K562 (cell line): Measurements from ENCODE around the gene DDAH2. TPM values are rescaled to one million over a fixed set of nuclear protein-coding genes. Genes with fewer than 3 reads are reported as not detected.

Source experiments
- CBX1 ChIP-seq: sonication (generic); IDR thresholded peaks from 2 replicates; pipeline ENCODE4 v1.6.1; 2016; ENCODE audit warnings: antibody characterized with exemption, low read depth, mild to moderate bottlenecking
- ETV1 ChIP-seq: fragments of 450-650 bp; conservative IDR thresholded peaks from 2 replicates; pipeline ENCODE4 v1.6.1; 2016; ENCODE audit warnings: missing genetic modification characterization, control low read depth, low read depth, missing compliant biosample characterization
- FOXJ3 ChIP-seq: sonication (generic); formaldehyde crosslinking; IDR thresholded peaks from 2 replicates; pipeline ENCODE4 v1.4.0; 2020; ENCODE audit warnings: mild to moderate bottlenecking, missing genetic modification reagents
- GABPB1 ChIP-seq: sonication (generic); formaldehyde crosslinking; IDR thresholded peaks from 2 replicates; pipeline ENCODE4 v1.8.0; 2022; ENCODE audit warnings: mild to moderate bottlenecking, missing genetic modification reagents
- HEY1 ChIP-seq: fragments of 250-450 bp; sonication (Bioruptor Pico); IDR thresholded peaks from 2 replicates; pipeline ENCODE4 v1.5.0; 2020; ENCODE audit warnings: mild to moderate bottlenecking, moderate library complexity, borderline replicate concordance
- NFYB ChIP-seq: IDR thresholded peaks from 2 replicates; pipeline ENCODE4 v1.6.1; 2011; ENCODE audit warnings: mild to moderate bottlenecking, moderate library complexity; ENCODE audit not compliant: insufficient read length; ENCODE audit errors: extremely low read depth
- PHF21A ChIP-seq: fragments of 450-650 bp; IDR thresholded peaks from 2 replicates; pipeline ENCODE4 v1.6.1; 2017; ENCODE audit warnings: low read depth, borderline replicate concordance
- POLR3G ChIP-seq: IDR thresholded peaks from 2 replicates; pipeline ENCODE4 v1.6.1; 2011; ENCODE audit not compliant: insufficient read length, insufficient replicate concordance; ENCODE audit errors: extremely low read depth
- PYGO2 ChIP-seq: fragments of 450-650 bp; IDR thresholded peaks from 2 replicates; pipeline ENCODE4 v1.6.1; 2016; ENCODE audit warnings: mild to moderate bottlenecking, missing genetic modification characterization, moderate library complexity, missing compliant biosample characterization
- RFX7 ChIP-seq: fragments of 250-450 bp; sonication (Bioruptor Pico); IDR thresholded peaks from 2 replicates; pipeline ENCODE4 v1.5.1; 2021; ENCODE audit warnings: mild to moderate bottlenecking
- SMARCA4 ChIP-seq: fragments of 450-650 bp; IDR thresholded peaks from 2 replicates; pipeline ENCODE4 v1.6.1; 2016
- STAT5B ChIP-seq: fragments of 250-450 bp; sonication (Bioruptor Pico); IDR thresholded peaks from 2 replicates; pipeline ENCODE4 v1.8.0; 2021; ENCODE audit warnings: mild to moderate bottlenecking, inconsistent platforms
- TCF7L2 ChIP-seq: fragments of 150-350 bp; IDR thresholded peaks from 2 replicates; pipeline ENCODE4 v1.6.1; 2016; ENCODE audit warnings: low read depth, mild to moderate bottlenecking, low read length, moderate library complexity
- ZC3H11A ChIP-seq: IDR thresholded peaks from 2 replicates; pipeline ENCODE4 v1.6.1; 2012; ENCODE audit warnings: low read depth, low read length, improper control_type of control experiment
- ZNF140 ChIP-seq: fragments of 250-450 bp; sonication (Bioruptor Pico); IDR thresholded peaks from 2 replicates; pipeline ENCODE4 v1.8.0; 2021; ENCODE audit warnings: moderate library complexity, mild to moderate bottlenecking, inconsistent platforms
- ZNF184 ChIP-seq: sonication (generic); formaldehyde crosslinking; IDR thresholded peaks from 2 replicates; pipeline ENCODE4 v1.5.0; 2020; ENCODE audit warnings: missing genetic modification reagents
- ZNF408 ChIP-seq: fragments of 250-450 bp; sonication (Bioruptor Pico); IDR thresholded peaks from 2 replicates; pipeline ENCODE4 v1.4.0; 2020; ENCODE audit warnings: low read depth, mild to moderate bottlenecking, moderate library complexity
- ZNF436 ChIP-seq: fragments of 250-450, 450-650 bp; sonication (Bioruptor Pico); formaldehyde crosslinking; IDR thresholded peaks from 2 replicates; pipeline ENCODE4 v1.7.0; 2020; ENCODE audit warnings: mild to moderate bottlenecking
- polyA plus RNA-seq, 8 experiments: library from polyadenylated mRNA; depleted of rRNA in 4 of 8; stranded (reverse) in 5 of 8; unstranded in 3 of 8; fragments of >200 nt; fragmentation: Nextera tagmentation in 2 of 8; fragmentation: Illumina TruSeq in 1 of 8; extraction: Ambion mirVana in 2 of 8; extraction: Trizol in 1 of 8; gene quantifications; 2 replicates each; pipeline versions ENCODE4 v1.2.1 to v1.2.3, GENCODE V29; 2011 to 2014; ENCODE audit warnings: inconsistent platforms in 1 of 8, missing spikeins in 1 of 8
- total RNA-seq, 7 experiments: library from RNA; depleted of rRNA in 6 of 7; stranded (reverse); fragments of >200 nt in 6 of 7; fragmentation: Illumina TruSeq in 2 of 7; extraction: Trizol in 2 of 7; gene quantifications; 2 replicates each; pipeline versions ENCODE4 v1.2.1 to v1.2.3, GENCODE V29; 2011 to 2021; ENCODE audit warnings: low replicate concordance in 1 of 7
- TF ChIP-seq, protein P1 (sequence below): fragments of 450-650 bp; IDR thresholded peaks from 2 replicates; pipeline ENCODE4 v1.6.1; 2017; ENCODE audit warnings: antibody characterized with exemption, mild to moderate bottlenecking
- TF ChIP-seq, protein P2 (sequence below), 2 experiments: IDR thresholded peaks; 2 replicates each; pipeline ENCODE4 v1.6.1; 2011; ENCODE audit warnings: borderline replicate concordance in 1 of 2, control low read depth in 1 of 2, low read depth in 1 of 2, low read length in 1 of 2, mild to moderate bottlenecking in 1 of 2, mixed read lengths in 1 of 2, moderate library complexity in 1 of 2; ENCODE audit not compliant: insufficient read depth in 1 of 2, insufficient read length in 1 of 2, poor library complexity in 1 of 2, severe bottlenecking in 1 of 2; ENCODE audit errors: extremely low read depth in 1 of 2
- TF ChIP-seq, protein P3 (sequence below): IDR thresholded peaks from 2 replicates; pipeline ENCODE4 v1.6.1; 2016; ENCODE audit warnings: missing genetic modification characterization, missing compliant biosample characterization

DDAH2 gene
- total and polyA plus RNA-seq, 9 of the 15 experiments (the other 6 are each of a cell fraction or from before 2014, with no cell fraction given), result 1.8 to 45.4 (median 21.4) TPM

DNA sequence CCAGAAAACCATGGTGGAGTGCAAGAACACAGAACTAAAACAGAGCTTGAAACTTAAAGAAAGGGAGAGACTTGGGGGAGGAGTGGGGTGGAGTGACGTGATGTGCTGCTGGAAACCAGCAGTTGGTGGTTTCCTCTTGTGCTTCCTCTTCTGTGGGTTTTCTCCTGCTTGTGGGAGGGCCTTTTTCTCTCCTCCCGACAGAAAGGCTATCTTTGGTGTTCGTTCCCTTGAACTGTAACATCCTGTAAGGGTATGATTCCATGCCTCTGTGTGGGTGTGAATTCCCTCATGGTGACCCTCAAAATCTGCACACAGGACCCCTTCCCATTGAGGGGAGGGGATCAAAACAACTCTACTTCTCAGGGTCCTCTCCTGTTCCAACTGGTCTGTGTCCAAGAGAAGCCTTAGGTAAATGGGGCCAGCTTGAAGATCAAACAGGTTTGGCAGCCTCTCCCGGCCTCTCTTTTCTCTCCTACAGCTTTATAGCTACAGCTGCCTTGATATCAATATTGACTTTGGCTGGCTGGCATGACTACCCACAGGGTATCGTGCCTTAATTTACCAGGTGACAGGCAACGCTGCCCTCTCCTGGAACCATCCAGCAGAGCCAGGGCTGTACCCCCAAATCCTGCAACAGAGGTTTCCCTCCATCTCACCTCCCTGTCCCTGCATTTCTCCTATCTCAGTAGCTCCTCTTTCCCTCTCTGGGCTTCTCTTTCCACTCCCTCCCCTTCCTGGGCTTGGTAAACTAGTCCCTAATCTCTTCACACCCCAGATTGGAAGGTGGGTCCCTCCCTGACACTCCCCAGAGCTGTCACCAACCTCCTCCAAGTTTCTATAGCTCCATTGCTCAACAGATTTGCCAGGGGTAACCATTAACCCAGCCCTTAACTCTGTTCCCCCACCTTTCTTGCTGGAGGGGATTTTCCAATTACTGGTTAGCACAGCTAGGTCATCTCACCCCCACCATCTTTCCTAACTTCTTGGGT is 9.2 kb upstream of the DDAH2 start (continued):
- TF ChIP-seq, protein P1, sequence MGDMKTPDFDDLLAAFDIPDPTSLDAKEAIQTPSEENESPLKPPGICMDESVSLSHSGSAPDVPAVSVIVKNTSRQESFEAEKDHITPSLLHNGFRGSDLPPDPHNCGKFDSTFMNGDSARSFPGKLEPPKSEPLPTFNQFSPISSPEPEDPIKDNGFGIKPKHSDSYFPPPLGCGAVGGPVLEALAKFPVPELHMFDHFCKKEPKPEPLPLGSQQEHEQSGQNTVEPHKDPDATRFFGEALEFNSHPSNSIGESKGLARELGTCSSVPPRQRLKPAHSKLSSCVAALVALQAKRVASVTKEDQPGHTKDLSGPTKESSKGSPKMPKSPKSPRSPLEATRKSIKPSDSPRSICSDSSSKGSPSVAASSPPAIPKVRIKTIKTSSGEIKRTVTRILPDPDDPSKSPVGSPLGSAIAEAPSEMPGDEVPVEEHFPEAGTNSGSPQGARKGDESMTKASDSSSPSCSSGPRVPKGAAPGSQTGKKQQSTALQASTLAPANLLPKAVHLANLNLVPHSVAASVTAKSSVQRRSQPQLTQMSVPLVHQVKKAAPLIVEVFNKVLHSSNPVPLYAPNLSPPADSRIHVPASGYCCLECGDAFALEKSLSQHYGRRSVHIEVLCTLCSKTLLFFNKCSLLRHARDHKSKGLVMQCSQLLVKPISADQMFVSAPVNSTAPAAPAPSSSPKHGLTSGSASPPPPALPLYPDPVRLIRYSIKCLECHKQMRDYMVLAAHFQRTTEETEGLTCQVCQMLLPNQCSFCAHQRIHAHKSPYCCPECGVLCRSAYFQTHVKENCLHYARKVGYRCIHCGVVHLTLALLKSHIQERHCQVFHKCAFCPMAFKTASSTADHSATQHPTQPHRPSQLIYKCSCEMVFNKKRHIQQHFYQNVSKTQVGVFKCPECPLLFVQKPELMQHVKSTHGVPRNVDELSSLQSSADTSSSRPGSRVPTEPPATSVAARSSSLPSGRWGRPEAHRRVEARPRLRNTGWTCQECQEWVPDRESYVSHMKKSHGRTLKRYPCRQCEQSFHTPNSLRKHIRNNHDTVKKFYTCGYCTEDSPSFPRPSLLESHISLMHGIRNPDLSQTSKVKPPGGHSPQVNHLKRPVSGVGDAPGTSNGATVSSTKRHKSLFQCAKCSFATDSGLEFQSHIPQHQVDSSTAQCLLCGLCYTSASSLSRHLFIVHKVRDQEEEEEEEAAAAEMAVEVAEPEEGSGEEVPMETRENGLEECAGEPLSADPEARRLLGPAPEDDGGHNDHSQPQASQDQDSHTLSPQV, result no peak
- TF ChIP-seq, protein P2, sequence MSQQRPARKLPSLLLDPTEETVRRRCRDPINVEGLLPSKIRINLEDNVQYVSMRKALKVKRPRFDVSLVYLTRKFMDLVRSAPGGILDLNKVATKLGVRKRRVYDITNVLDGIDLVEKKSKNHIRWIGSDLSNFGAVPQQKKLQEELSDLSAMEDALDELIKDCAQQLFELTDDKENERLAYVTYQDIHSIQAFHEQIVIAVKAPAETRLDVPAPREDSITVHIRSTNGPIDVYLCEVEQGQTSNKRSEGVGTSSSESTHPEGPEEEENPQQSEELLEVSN (IDR thresholded peaks at IDR 0.05; ENCODE audit: borderline replicate concordance in 1 of 2, extremely low read depth in 1 of 2, insufficient read depth in 1 of 2, insufficient read length in 1 of 2, low read depth in 1 of 2, low read length in 1 of 2, poor library complexity in 1 of 2, severe bottlenecking in 1 of 2), result peak; percentile 47 to 58
- TF ChIP-seq, protein P3, sequence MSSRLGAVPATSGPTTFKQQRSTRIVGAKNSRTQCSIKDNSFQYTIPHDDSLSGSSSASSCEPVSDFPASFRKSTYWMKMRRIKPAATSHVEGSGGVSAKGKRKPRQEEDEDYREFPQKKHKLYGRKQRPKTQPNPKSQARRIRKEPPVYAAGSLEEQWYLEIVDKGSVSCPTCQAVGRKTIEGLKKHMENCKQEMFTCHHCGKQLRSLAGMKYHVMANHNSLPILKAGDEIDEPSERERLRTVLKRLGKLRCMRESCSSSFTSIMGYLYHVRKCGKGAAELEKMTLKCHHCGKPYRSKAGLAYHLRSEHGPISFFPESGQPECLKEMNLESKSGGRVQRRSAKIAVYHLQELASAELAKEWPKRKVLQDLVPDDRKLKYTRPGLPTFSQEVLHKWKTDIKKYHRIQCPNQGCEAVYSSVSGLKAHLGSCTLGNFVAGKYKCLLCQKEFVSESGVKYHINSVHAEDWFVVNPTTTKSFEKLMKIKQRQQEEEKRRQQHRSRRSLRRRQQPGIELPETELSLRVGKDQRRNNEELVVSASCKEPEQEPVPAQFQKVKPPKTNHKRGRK (tag), result no peak
- TF ChIP-seq FOXJ3 (CRISPR knock-in tag) (no peak), SMARCA4 (no peak), PHF21A (no peak), ETV1 (peak; percentile 91), RFX7 (CRISPR knock-in tag) (0 out of 2 replicates have a peak, but pooled peaks have one; percentile 9), ZNF184 (no peak), PYGO2 (tag) (0 out of 2 replicates have a peak, but pooled peaks have one; percentile 67), CBX1 (no peak), TCF7L2 (no peak), HEY1 (CRISPR knock-in tag) (no peak), ZNF436 (CRISPR knock-in tag) (peak; percentile 38; the same call in 1 of the 2 replicates), ZC3H11A (no peak), GABPB1 (CRISPR knock-in tag) (no peak), ZNF408 (CRISPR knock-in tag) (no peak), POLR3G (no peak), ZNF140 (CRISPR knock-in tag) (0 out of 2 replicates have a peak, but pooled peaks have one; percentile 50), NFYB (no peak), STAT5B (CRISPR knock-in tag) (no peak)
